Activated CD8-positive, alpha-beta memory T cell treated with anti-CD3 and anti-CD28 coated beads, Interleukin-2, amount 50 U/mL, for 1 hour (primary cell): ENCODE data around the gene RAB2B.

Experiments used
- DNase-seq: peaks from one replicate; pipeline ENCODE4 v3.0.0-alpha.2; 2020; ENCODE audit errors: extremely low read depth

The RAB2B gene

GRCh38 chr14:21476925-21477681 lies at the start of gene RAB2B, which contains the start of gene TOX4:
Gene RAB2B (minus strand): TSS chr14:21476959. CDS start chr14:21476872, 87 bp downstream.
Gene TOX4 (plus strand): TSS chr14:21477195. CDS start chr14:21477279, 84 bp downstream.
- DNase-seq = peak; percentile 88

GRCh38 chr14:21525962-21526671 lies 49.4 kb upstream of the RAB2B start, which contains the start of gene SALL2:
Gene SALL2 (minus strand): TSS chr14:21526346. CDS start chr14:21526127, 219 bp downstream.
- no peak for DNase-seq

- DNase-seq = no peak
Measured at GRCh38 chr14:21525571-21525961, 48.8 kb upstream of the RAB2B start.

- DNase-seq = no peak
Measured at GRCh38 chr14:21524575-21525490, 48.1 kb upstream of the RAB2B start.

GRCh38 chr14:21523203-21523602 lies 46.4 kb upstream of the RAB2B start:
- no peak for DNase-seq

- DNase-seq = no peak
Measured at GRCh38 chr14:21521501-21521900, 44.7 kb upstream of the RAB2B start.

- DNase-seq = no peak
Measured at GRCh38 chr14:21520767-21521166, 44.0 kb upstream of the RAB2B start.

GRCh38 chr14:21518725-21519124 lies 42.0 kb upstream of the RAB2B start:
- no peak for DNase-seq

GRCh38 chr14:21514341-21514740 lies 37.6 kb upstream of the RAB2B start:
- DNase-seq = no peak

GRCh38 chr14:21510735-21511657 lies 34.2 kb upstream of the RAB2B start, which contains the start of gene METTL3:
Gene METTL3 (minus strand): TSS chr14:21511340. CDS start chr14:21511223, 117 bp downstream.
- peak; percentile 86 for DNase-seq

GRCh38 chr14:21509432-21510143 lies 32.8 kb upstream of the RAB2B start:
- no peak for DNase-seq

- DNase-seq = no peak
Measured at GRCh38 chr14:21506557-21506956, 29.8 kb upstream of the RAB2B start.

- DNase-seq = no peak
Measured at GRCh38 chr14:21505012-21505553, 28.3 kb upstream of the RAB2B start.

- DNase-seq = no peak
Measured at GRCh38 chr14:21503376-21503775, 26.6 kb upstream of the RAB2B start.

GRCh38 chr14:21501568-21501967 lies 24.8 kb upstream of the RAB2B start:
- DNase-seq = no peak

- no peak for DNase-seq
Measured at GRCh38 chr14:21498540-21499526, 22.1 kb upstream of the RAB2B start.

- no peak for DNase-seq
Measured at GRCh38 chr14:21496453-21496852, 19.7 kb upstream of the RAB2B start.
